ENCODE results near the gene ADGRV1.

DNA sequence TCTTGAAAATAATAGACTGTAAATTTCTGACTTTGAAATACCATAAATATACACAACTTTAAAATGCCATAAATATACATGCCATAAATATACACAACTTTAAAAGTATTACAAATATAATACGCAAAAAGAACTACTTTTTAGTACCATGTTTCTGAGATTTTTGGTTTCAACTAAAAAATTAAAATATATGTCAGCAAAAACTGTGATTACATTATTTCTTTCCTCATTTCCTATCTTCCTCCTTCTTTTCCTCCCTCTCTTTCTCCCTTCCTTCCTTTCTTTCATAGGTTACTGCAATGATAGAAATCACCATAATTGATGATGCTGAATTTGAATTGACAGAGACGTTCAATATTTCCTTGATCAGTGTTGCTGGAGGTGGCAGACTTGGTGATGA is 200.5 kb downstream of the ADGRV1 start:
- TF ChIP-seq EZH2 (IDR thresholded peaks at IDR 0.05; ENCODE audit: borderline replicate concordance, low read depth, low read length, severe bottlenecking) (no peak), CTCF (IDR thresholded peaks at IDR 0.05; ENCODE audit: borderline replicate concordance, extremely low read depth, low read length, poor library complexity, severe bottlenecking) (no peak)

All from DND-41 (cell line).